GM18499 (cell line): ENCODE measurements around the gene VDAC2.
"Not testable (repeated sequence)": the region's sequence is repeated elsewhere in the genome, so short reads cannot be mapped to it uniquely, and the experiment has no call there.

Experiments
- ATAC-seq: cut with Tn5 transposase; IDR thresholded peaks from one replicate; pipeline ENCODE4 v1.9.1; 2021; ENCODE audit warnings: moderate number of reproducible peaks; ENCODE audit not compliant: insufficient read depth, unreplicated experiment

VDAC2 gene, protein sequence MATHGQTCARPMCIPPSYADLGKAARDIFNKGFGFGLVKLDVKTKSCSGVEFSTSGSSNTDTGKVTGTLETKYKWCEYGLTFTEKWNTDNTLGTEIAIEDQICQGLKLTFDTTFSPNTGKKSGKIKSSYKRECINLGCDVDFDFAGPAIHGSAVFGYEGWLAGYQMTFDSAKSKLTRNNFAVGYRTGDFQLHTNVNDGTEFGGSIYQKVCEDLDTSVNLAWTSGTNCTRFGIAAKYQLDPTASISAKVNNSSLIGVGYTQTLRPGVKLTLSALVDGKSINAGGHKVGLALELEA

DNA sequence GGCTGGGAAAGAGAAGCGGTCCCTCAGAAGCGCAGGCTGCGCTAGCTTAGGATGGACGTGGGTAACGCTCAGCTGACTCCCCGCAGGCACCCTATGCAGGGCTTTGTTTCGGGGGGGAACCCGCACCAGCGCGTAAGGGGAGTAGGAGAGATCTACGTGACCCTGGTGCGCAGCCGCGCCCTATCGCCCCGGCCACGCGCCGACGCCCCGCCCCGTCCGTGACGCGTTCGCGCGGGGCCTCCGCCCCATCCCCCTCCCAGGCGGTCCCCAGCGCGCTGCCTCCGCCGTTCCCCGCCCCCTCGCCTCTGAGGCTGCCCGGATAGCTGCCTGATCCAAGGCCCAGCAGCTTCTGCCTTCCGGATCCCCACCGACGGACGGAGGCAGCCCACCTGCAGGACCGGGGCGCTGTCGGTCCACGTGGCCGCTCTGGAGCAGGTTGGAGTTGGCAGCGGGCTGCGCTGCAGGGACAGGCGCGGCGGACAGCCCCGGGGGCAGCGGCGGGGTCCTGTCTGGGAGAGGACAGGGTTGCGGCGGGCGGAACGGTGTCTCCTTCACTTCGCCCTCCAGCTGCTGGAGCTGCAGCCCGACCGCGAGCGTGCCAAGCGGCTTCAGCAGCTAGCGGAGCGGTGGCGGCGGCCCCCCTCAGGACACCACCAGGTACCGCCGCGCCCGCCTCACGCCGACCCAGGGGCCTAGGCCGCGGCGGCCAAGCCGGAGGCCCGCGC is at the start of gene VDAC2:
TSS of gene VDAC2 (plus strand) at position 515 of the 725 bp plus-strand sequence. CDS start 363 bp downstream, outside the sequence.
- peak; percentile 72 for ATAC-seq

DNA sequence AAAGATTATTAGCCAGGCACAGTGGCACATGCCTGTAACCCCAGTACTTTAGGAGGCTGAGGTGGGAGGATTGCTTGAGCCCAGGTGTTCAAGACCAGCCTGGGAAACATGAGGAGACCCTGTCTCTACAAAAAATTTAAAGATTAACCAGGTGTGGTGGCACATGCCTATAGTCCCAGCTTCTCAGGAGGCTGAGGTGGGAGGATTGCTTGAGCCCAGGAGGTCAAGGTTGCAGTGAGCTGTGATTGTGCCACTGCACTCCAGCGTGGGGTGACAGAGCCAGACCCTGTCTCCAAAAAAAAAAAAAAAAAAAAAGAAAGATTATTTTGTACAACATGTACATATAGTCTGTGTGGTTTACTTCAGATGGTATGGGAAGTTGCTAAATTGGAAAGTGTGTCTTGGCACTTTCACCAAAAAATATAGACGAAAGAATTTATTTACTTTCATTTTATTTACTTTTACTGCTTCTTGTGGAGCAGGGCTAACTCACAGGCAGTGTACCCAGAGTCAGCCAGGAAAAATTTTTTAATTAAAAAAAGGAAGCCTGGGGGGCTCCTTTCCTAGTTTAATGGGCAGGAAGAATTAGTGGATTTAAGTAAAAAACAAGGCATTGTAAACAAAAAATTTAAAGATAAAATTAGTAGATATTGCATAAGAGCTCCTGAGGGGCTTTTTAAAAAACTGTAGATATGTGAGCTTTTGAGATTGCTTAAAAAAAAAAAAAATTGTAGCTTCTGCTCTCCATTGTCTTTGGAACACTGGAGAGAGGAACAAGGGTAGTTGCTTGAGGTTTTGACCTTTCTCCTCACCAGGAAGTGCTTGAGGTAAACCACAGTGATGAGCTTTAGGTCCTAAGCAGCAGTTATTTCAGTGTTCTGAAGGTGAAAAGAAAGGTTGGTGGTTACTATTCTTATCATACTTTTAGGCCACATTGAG is 44.6 kb upstream of the VDAC2 start:
- ATAC-seq, result peak; percentile 89

GRCh38 chr10:75166623-75166972 is 44.0 kb upstream of the VDAC2 start:
- ATAC-seq, result no peak

- no peak for ATAC-seq
Measured at GRCh38 chr10:75168275-75168674, 42.3 kb upstream of the VDAC2 start.

DNA sequence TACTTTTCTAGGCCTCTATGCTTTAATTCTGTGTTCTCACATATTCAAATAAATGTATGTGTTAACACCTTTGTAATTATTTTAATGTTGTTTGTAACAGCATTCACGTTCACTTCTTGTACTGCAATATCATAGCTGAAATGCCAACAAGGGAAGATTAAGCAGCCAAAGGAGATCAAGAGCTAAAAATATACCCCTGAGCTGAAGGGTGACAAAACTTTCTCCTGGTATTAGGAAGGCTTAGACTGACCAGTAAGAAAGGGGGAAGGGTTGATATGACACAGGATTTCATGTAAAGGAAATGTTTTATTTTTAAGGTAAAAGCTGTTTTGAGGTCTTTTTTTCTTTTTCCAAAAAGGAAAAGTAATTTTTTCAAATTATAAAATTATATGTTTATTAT is 40.4 kb upstream of the VDAC2 start:
- no peak for ATAC-seq

- ATAC-seq, result no peak
Measured at GRCh38 chr10:75175046-75175445, 35.5 kb upstream of the VDAC2 start.

GRCh38 chr10:75176046-75176445 is 34.5 kb upstream of the VDAC2 start:
- ATAC-seq, result no peak

DNA sequence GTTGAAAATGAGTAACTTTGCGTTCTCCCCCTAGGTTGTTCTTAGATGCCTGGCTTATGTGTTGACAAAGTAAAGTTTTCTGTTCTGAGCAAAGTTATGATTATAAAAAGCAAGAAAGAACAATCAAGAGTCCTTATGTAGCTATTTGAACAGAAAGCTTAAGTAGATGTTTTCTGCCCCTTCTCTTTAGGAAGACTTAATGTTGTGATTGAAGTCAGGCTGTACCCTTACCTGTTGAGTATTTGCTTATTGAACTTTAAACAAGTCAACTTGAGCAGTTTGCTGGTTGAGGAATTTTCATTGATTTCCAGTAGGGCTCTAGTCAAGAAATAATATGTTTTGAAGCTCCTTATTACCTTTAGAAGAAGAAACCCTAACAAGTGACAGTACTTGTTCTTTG is 33.9 kb upstream of the VDAC2 start:
- ATAC-seq, result no peak

GRCh38 chr10:75179657-75180177 is 30.9 kb upstream of the VDAC2 start:
- no peak for ATAC-seq

- no peak for ATAC-seq
Measured at GRCh38 chr10:75180592-75180991, 30.0 kb upstream of the VDAC2 start.

DNA sequence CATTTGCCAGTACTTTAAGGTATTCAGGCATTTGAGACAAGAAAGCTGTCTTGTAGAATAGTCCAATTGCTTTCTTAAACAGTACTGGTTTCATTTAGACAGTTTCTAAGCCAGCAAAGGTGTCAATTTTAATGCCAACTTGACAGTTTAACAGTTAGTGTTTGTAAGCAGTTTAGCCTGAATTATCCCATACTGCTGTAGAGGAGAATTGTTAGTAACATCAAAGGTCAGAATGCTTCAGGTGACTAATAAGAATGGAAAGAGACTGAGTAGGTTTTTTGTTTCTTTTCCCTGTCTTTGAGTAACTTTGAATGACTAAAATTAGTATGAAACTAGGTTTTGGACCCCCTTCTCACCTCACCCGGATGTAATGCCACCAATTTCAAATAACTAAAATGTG is 29.5 kb upstream of the VDAC2 start:
- no peak for ATAC-seq

DNA sequence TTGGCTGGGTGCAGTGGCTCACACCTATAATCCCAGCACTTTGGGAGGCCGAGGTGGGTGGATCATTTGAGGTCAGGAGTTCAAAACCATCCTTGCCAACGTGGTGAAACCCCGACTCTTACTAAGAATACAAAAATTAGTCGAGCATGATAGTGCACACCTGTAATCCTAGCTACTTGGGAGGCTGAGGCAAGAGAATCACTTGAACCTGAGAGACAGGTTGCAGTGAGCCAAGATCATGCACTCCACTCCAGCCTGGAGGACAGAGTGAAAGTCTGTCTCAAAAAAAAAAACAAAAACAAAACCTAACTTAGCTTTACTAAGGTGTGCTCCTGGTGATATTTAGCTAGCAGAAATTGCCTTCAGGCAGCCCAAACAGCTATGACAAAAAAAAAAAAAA is 24.3 kb upstream of the VDAC2 start:
- ATAC-seq, result no peak

- no peak for ATAC-seq
Measured at GRCh38 chr10:75187961-75188426, 22.6 kb upstream of the VDAC2 start.

DNA sequence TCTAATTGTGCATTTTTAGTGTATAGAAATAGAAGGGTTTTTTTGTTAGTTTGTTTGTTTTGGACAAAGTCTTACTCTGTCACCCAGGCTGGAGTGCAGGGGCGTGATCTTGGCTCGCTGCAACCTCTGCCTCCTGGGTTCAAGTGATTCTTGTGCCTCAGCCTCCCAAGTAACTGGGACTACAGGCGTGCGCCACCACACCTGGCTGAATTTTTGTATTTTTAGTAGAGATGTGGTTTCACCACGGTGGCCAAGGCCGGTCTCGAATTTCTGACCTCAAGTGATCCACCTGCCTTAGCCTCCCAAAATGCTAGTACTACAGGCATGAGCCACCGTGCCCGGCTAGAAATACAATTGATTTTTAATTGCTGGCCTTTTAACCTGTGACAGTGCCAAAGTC is 22.1 kb upstream of the VDAC2 start:
- ATAC-seq, result not testable (repeated sequence)

- ATAC-seq, result no peak
Measured at GRCh38 chr10:75189266-75190096, 21.1 kb upstream of the VDAC2 start.

DNA sequence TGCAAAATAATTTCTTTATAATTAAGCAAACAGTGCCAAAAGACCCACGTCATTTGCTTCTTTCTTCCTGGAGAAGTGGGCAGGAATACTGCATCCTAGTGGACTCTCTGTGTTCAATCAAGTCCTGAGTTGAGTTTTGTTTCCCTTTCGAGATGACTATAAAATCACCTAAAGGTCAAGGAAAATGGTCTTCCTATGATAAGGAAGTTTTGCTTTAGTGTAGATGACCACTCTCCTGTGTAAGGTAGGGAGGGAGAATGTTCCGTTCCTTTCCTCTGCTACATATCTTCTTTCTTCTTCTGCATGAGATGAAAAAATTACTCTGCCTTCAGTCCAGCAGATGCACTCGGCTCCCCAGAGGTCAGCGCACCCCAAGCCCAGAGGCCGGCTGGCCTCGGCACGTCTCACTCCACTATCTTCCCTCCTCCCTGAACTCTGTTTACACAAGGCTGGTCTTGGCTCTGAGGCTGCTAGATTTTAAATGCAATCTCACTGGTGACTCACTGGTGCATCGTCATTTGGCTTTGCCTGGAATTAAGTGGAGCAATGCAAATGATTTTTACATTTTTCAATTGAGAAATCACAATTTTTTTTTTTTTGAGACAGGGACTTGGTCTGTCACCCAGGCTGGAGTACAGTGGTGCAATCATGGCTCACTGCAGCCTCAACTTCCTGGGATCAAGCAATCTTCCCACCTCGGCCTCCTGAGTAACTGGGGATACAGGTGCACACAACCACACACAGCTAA is 18.6 kb upstream of the VDAC2 start:
- no peak for ATAC-seq

DNA sequence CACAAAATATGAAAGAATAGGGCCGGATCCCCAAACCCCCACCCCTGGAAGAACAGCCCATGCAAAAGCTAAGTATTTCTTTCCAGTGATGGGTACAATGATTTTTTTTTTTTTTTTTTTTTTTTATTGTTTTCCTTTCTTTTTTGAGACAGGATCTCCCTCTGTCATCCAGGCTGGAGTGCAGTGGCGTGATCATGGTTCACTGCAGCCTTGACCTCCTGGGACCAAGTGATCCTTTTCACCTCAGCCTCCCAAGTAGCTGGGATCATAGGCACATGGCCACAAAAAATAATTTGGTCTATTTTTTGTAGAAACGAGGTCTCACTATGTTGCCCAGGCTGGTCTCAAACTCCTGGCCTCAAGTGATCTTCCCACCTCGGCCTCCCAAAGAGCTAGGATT is 16.0 kb upstream of the VDAC2 start:
- not testable (repeated sequence) for ATAC-seq

DNA sequence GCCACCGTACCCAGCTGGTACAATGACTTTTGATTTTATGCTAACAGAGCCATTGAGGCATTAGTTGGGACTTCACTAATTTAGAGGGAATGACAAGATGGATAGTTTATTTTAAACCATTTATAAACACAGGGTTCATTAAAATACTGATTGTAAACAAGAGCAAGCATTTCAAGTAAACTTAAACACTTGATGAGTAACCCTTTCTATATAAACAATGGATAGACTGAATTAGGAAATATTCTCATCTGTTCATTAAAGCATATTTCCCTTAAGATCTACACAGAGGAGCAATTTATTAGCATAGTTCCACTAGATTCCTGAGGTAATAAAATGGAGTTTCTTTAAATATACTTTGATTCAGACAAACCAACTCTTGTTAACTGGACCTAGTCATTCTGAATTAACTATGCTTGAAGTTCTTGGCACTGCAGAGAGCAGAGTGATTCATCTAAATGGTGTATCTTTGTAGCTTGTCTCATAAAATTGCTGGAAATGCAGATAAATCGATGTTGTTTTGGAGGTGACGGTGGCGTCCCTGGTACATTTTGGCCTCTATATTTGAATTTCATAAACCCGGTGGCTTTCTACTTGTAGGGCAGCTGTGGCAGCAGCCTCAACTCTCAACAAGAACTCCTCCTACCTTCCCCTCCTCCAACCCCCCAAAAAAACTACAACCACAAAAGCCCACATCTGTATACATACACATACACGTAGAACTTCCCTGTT is 15.4 kb upstream of the VDAC2 start:
- ATAC-seq, result no peak
